Measurements from ENCODE around the gene HMGXB3. TPM values are rescaled to one million over a fixed set of nuclear protein-coding genes. Genes with fewer than 3 reads are reported as not detected.
"Not testable (repeated sequence)": the region's sequence is repeated elsewhere in the genome, so short reads cannot be mapped to it uniquely, and the experiment has no call there.

Gene HMGXB3
- polyA plus RNA-seq, 6 donors from 2014 or later: 3.8 to 16.7 (median 9.0) TPM

- H3K27me3 Mint-ChIP-seq: no peaks in the 10 kb centered on the region
- H3K9me3 Mint-ChIP-seq: no peaks in the 10 kb centered on the region
- peaks cover 51 to 65% of the 10 kb centered on the region in 2 donors for H3K36me3 Mint-ChIP-seq
- peaks cover 13 to 24% (median 21%) of the 10 kb centered on the region in 3 donors for H3K4me1 Mint-ChIP-seq
- no peak overlapping the region for H3K4me3 Mint-ChIP-seq
- no peak for DNase-seq
- ATAC-seq (ENCODE audit: low read depth in 2 of 2): no peak
- H3K27ac Mint-ChIP-seq: peak overlapping the region in 2 of 6 donors; percentile 25 to 29
Measured at GRCh38 chr5:150038547-150038946, 38.0 kb downstream of the HMGXB3 start.

DNA sequence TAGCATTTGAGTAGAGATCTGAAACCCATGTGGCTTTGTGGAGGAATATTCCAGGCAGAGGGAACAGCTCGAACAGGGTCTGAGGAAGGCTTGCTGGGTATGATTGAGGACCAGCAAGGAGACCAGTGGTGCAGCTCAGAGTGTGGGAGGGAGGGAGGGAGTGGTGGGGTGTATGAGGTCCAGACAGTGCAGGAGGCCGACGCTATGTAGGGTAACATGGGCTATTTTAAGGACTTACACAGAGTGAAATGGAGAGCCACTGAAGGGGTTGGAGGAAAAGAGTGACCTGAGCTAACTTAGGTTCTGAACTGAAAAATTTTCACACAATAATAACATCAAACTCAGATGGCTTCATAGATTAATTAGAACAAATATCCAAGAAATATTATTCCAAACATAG is 41.9 kb downstream of the HMGXB3 start:
- Mint-ChIP-seq H3K9me3 (no peaks in the 10 kb centered on the region), H3K27ac (no peak overlapping the region), H3K4me3 (no peak overlapping the region), H3K4me1 (peaks cover 8 to 10% (median 8%) of the 10 kb centered on the region in 3 donors), H3K36me3 (peaks cover 30 to 67% of the 10 kb centered on the region in 2 donors), H3K27me3 (no peaks in the 10 kb centered on the region)
- ATAC-seq (ENCODE audit: low read depth in 2 of 2) (no peak), DNase-seq (no peak)

DNA sequence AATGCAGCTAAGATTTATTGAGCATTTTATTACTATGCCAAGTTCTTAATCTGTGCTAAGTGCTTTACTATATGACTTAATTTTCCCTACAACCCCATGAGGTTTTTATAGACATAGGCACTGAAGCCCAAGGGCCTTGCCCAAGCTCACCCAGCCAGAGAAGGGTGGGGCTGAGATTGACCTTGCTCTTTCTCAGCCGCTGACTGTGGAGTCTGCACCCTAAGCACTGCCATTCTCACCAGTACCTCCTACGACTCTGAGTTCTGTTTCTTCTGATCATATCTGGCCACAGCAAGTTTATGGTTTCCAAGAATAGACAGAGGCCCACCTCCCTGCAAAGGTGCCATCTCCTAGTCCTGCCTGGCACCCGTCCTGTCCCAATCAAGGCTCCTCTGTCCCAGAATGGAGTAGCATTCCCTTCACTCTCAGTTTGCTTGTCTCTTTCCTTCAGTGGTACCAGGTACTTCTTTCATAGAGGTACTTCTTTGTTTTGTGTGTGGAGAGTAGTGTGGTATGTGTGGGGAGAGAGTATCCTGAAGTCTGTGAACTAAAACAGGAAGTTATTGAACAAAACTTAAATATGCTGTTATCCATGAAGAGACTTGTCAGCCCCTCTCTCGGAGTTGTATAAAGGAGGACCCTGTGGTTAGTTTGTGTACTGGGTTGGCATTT is 43.3 kb downstream of the HMGXB3 start:
- no peak for ATAC-seq (ENCODE audit: low read depth in 2 of 2)
- peaks cover 5 to 10% (median 8%) of the 10 kb centered on the region in 3 donors for H3K4me1 Mint-ChIP-seq
- no peaks in the 10 kb centered on the region for H3K9me3 Mint-ChIP-seq
- H3K4me3 Mint-ChIP-seq: no peak overlapping the region
- H3K27ac Mint-ChIP-seq: peak overlapping the region in 3 of 6 donors; percentile 1 to 72 (median 6)
- no peaks in the 10 kb centered on the region for H3K27me3 Mint-ChIP-seq
- no peak for DNase-seq
- H3K36me3 Mint-ChIP-seq: peaks cover 23 to 71% of the 10 kb centered on the region in 2 donors

DNA sequence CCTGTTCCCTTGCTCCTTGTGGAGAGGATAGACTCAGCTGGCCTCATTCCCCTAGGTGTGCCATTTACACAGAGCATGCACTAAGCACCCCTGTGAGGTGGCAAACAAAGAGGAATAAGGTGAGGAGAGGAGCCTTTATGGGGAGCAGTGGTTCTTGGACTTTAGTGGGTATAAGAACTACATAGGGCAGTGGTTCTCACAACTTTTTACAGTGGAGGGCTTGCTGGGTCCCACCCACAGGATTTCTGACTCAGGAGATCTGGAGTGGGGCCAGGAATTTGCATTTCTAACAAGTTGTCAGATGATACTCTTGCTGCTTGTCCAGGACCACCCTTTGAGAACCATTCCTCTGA is 43.8 kb downstream of the HMGXB3 start:
- H3K4me3 Mint-ChIP-seq: no peak overlapping the region
- ATAC-seq (ENCODE audit: low read depth in 2 of 2): no peak
- H3K4me1 Mint-ChIP-seq: peaks cover 5 to 10% (median 8%) of the 10 kb centered on the region in 3 donors
- H3K9me3 Mint-ChIP-seq: no peaks in the 10 kb centered on the region
- H3K36me3 Mint-ChIP-seq: peaks cover 26 to 75% of the 10 kb centered on the region in 2 donors
- peak overlapping the region in 1 of 6 donors; percentile 72 for H3K27ac Mint-ChIP-seq
- no peaks in the 10 kb centered on the region for H3K27me3 Mint-ChIP-seq
- DNase-seq: no peak

GRCh38 chr5:150044712-150045111 is 44.2 kb downstream of the HMGXB3 start:
- ATAC-seq (ENCODE audit: low read depth in 2 of 2): no peak
- H3K4me3 Mint-ChIP-seq: no peak overlapping the region
- H3K9me3 Mint-ChIP-seq: no peaks in the 10 kb centered on the region

DNA sequence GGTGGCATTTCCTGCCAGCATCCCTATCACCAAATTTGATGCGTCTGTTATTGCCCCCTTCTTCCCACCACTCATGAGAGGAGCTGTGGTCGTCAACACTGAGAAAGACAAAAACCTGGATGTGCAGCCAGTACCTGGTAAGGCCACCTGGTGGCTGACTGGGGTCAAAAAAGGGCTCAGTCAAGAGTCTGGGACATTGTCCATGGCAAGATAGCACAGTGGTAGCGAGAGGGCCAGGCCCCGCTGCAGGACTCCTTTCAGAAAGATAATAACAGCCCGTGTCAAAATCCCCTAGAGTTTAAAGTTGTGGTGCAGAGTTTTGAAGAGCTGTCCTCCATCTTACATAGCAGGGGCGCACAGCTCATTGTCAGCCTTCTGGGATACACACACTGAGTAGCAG is 45.0 kb downstream of the HMGXB3 start:
- no peak for ATAC-seq (ENCODE audit: low read depth in 2 of 2)
- Mint-ChIP-seq H3K9me3 (no peaks in the 10 kb centered on the region), H3K36me3 (peaks cover 25 to 74% of the 10 kb centered on the region in 2 donors), H3K4me1 (peaks cover 5 to 10% (median 8%) of the 10 kb centered on the region in 3 donors), H3K27ac (peak overlapping the region in 1 of 6 donors; percentile 48), H3K27me3 (no peaks in the 10 kb centered on the region), H3K4me3 (no peak overlapping the region)
- no peak for DNase-seq

More at GRCh38 chr5:150044712-150045111, 44.2 kb downstream of the HMGXB3 start:
- H3K36me3 Mint-ChIP-seq: peaks cover 26 to 75% of the 10 kb centered on the region in 2 donors
- no peaks in the 10 kb centered on the region for H3K27me3 Mint-ChIP-seq
- H3K4me1 Mint-ChIP-seq: peaks cover 5 to 10% (median 8%) of the 10 kb centered on the region in 3 donors
- H3K27ac Mint-ChIP-seq: peak overlapping the region in 2 of 6 donors; percentile 24 to 32
- DNase-seq: no peak

GRCh38 chr5:150046031-150046430 is 45.5 kb downstream of the HMGXB3 start:
- H3K4me1 Mint-ChIP-seq: peaks cover 5 to 10% (median 8%) of the 10 kb centered on the region in 3 donors
- H3K27ac Mint-ChIP-seq: no peak overlapping the region
- ATAC-seq (ENCODE audit: low read depth in 2 of 2): no peak
- no peak for DNase-seq
- H3K4me3 Mint-ChIP-seq: no peak overlapping the region
- H3K36me3 Mint-ChIP-seq: peaks cover 22 to 73% of the 10 kb centered on the region in 2 donors
- H3K27me3 Mint-ChIP-seq: no peaks in the 10 kb centered on the region
- no peaks in the 10 kb centered on the region for H3K9me3 Mint-ChIP-seq

- not testable (repeated sequence) for H3K4me1 Mint-ChIP-seq; H3K27me3 Mint-ChIP-seq; H3K4me3 Mint-ChIP-seq; H3K9me3 Mint-ChIP-seq; ATAC-seq (ENCODE audit: low read depth in 2 of 2); DNase-seq
- H3K36me3 Mint-ChIP-seq: peaks cover 22 to 45% of the 10 kb centered on the region in 2 donors
- peak overlapping the region in 1 of 6 donors; percentile 34 for H3K27ac Mint-ChIP-seq
Measured at GRCh38 chr5:150050172-150050811, 49.8 kb downstream of the HMGXB3 start.

- Mint-ChIP-seq H3K27ac (peak overlapping the region in 2 of 6 donors; percentile 26 to 38), H3K36me3 (peaks cover 22 to 38% of the 10 kb centered on the region in 2 donors), H3K9me3 (no peaks in the 10 kb centered on the region)
Measured at GRCh38 chr5:150051657-150052195, 51.2 kb downstream of the HMGXB3 start.

DNA sequence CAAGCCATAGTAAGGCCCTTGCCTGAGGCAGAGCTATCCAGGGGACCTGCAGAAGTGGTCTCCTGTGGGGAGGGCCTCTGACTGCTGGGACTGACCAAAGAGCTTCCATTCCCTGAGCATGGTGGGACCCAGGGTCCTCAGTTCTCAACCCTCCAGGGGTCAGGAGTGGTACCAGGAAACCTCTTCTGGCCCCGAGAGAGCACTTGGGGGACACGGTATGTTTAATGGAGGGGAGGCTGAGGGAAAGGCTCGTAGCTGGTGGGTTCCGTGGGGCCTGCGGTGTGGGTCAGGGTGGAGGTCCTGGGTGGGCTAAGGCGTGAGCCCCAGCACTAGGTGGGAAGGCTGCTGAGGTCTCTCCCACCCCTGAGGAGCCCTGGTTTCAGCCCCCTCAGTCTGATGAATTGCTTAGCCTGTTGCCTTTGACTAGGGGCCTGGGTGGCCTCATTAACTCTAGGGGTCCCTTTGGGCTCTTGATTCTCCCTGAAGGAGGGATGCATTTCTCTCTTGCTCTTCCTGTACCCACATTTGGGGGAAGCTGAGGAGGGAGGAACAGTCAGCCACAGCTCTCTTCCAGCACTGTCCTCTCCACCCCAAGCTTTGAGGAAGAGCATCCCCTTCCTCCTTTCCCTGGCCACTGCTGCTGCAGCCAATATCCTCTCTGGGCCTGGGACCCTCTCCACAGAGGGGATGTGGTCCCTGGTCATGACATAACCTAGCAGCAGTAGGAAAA is 51.9 kb downstream of the HMGXB3 start:
- Mint-ChIP-seq H3K36me3 (peaks cover 22 to 38% of the 10 kb centered on the region in 2 donors), H3K27me3 (no peaks in the 10 kb centered on the region), H3K4me3 (no peak overlapping the region), H3K4me1 (no peaks in the 10 kb centered on the region), H3K27ac (no peak overlapping the region), H3K9me3 (no peaks in the 10 kb centered on the region)
- ATAC-seq (ENCODE audit: low read depth in 2 of 2) (no peak), DNase-seq (no peak)

More at GRCh38 chr5:150051657-150052195, 51.2 kb downstream of the HMGXB3 start:
- no peaks in the 10 kb centered on the region for H3K27me3 Mint-ChIP-seq
- H3K4me3 Mint-ChIP-seq: no peak overlapping the region
- H3K4me1 Mint-ChIP-seq: no peaks in the 10 kb centered on the region
- ATAC-seq (ENCODE audit: low read depth in 2 of 2) (no peak), DNase-seq (no peak)

- no peak for DNase-seq
- Mint-ChIP-seq H3K4me3 (peak overlapping the region in 1 of 8 donors; percentile 29), H3K36me3 (peaks cover 22 to 34% of the 10 kb centered on the region in 2 donors), H3K9me3 (no peaks in the 10 kb centered on the region), H3K4me1 (no peaks in the 10 kb centered on the region), H3K27ac (no peak overlapping the region), H3K27me3 (no peaks in the 10 kb centered on the region)
- no peak for ATAC-seq (ENCODE audit: low read depth in 2 of 2)
Measured at GRCh38 chr5:150052956-150053712, 52.6 kb downstream of the HMGXB3 start.

DNA sequence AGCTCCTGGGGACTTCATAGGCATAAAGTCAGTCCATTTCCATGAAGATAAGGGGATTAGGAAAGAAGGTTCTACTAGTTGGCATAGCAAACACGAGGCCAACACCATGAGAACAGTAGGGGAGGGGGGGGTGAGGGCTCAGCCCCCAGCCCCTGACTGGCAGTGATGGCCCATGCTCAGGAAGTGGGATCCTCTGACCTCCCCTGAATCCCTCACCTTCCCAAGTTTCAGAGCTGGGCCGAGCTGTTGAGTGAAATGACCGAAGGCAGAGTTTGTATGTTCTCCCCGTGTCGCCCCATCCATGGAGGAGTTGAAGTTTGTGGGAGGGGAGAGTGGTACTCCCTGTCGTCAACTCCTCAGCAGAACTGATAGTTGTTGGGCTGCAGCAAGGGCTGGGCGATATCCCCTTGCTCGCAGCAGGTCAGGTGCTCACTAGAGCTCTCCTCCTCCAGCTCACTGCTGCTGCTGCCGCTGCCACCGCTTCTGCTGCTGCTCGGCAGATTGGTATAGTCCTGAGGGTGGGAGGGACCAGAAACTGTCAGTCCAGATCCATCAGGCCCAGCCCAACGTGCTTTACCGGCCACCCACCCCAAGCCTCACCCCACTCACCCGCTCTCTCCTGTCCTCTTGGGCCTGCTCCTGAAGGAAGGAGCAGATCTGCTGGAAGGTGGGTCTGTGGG is 53.3 kb downstream of the HMGXB3 start:
- Mint-ChIP-seq H3K27me3 (no peaks in the 10 kb centered on the region), H3K9me3 (no peaks in the 10 kb centered on the region), H3K36me3 (peaks cover 22 to 27% of the 10 kb centered on the region in 2 donors), H3K4me3 (peak overlapping the region in 1 of 8 donors; percentile 29), H3K4me1 (peaks cover 0 to 6% (median 0%) of the 10 kb centered on the region in 3 donors), H3K27ac (no peak overlapping the region)
- DNase-seq (no peak), ATAC-seq (ENCODE audit: low read depth in 2 of 2) (no peak)
